HG03442 (cell line): Measurements from ENCODE around the gene CDHR2.

Source experiments
- ATAC-seq: cut with Tn5 transposase; IDR thresholded peaks from one replicate; pipeline ENCODE4 v1.9.1; 2021; ENCODE audit warnings: mild to moderate bottlenecking, moderate library complexity; ENCODE audit not compliant: unreplicated experiment

CDHR2 gene

DNA sequence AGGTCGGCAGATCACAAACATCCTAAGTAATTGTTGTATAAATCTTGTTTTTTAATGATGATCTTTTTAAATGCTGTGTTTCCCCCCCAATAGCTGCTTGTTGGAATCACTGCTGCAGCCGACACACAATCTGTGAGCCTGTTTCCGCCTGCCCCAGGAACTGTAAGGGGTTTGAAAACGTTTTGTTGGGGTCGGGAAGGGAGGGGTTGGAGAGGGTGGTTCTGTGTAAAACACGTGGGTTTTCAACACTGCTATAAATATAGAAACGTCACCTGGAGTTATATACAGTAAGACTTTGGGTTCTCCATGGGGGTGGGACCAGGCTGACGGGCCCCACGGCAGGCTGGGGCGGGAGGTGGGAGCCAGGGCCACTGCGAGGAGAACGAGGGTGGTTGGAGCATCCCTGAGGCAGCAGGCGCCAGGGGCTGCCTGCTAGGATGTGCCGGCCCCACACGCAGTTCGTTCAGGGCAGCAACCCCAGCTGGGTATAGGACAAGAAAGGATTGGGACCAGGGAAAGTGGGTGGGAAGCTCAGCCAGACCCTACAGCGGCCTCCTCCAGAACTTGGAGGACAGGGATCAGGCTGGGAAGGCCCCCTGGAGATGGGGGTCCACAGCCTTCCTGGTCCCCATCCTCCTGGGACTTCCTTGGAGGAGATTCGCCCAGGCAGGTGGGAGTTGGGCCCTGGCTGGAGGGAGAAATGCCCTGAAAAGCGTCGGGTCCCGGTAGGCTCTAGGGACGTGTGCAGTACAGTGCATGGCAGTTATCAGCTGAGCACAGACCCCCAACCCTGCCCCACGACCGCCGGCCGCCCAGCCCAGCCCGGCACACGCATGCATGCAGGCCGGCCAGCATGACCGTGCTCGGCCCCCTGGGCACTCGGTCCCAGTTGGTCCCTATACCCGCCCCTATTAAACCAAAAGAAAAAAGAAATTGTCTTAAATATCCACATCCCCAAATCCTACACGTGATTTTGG is 21.6 kb upstream of the CDHR2 start:
- no peak for ATAC-seq

DNA sequence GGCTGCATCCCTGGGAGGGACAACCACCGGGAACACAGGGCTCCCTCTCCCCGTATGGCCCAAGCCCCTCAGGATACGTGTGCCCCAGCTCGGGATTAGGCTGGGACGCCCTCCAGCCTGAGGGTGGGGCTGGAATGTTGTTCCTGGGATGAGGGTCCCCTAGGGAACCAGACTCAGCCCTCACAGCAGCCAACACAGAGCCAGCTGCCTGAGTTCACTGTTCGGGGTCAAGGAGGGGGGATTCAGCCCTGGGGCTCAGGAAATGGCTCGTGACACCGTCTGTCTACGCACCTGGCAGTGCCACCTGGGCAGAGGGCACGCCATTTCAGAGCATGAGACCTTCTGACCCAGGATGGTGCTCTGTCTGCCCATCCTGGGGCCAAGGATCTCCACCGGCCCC is 20.8 kb upstream of the CDHR2 start:
- no peak for ATAC-seq

GRCh38 chr5:176528761-176529115 is 20.4 kb upstream of the CDHR2 start:
- ATAC-seq = no peak

DNA sequence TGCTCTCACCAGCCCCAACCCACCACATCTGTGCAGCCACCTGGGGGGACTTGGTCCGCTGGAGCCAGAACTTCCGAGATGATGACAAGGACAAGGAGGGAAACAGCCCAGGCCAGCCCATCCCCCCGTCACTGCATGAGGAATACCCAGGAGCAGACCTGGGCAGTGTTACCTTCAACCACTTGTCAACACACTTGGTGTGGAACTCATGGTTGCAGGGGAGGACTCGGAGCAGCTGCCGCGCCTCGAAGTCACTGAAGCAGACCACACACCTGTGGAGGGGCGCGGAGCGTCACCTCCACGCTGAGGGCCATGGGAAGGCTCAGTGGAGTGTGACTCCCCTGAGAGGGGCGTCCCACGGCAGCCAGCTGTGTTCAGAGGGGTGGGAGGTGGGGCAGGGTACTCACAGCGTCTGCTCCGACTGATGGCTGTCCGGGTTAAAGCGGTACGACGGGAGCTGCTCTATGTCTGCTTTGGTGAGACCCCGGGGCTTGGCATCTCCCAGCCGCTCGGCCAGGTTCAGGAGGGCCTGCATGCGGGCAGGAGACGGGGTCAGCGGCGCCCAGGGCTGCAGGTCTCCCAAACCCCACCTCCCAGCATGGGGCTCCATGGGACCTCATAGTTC is 19.9 kb upstream of the CDHR2 start:
- no peak for ATAC-seq

- no peak for ATAC-seq
These were observed 19.4 kb upstream of the CDHR2 start for GRCh38 chr5:176529741-176530141.

DNA sequence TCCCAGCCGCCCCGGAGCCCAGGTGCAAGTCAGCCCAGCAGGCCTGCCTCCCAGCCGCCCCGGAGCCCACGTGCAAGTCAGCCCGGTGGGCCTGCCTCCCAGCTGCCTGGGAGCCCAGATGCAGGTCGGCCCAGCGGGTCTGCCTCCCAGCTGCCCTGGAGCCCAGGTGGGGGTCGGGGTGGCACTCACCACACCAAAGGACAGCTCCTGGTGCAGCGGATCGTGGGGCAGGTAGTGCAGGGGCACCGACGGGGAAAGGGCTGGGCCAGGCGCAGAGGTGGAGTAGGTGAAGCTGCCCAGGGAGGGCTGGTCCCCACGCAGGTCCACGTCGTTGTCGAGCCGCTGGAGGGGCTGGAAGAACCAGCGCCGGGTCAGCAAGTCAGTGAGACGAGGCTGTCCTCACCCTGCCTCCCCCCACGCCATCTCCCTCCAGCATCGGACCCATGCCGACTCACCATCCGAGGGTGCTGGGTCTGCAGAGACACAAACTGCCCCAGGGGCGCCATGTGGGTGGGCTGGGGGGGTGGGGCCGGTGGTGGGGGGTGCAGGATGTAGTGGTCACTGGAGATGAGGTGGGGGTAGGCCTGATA is 18.7 kb upstream of the CDHR2 start:
- no peak for ATAC-seq

GRCh38 chr5:176530983-176531901 is 17.9 kb upstream of the CDHR2 start:
- ATAC-seq = no peak

GRCh38 chr5:176531902-176532493 is 17.1 kb upstream of the CDHR2 start:
- no peak for ATAC-seq

DNA sequence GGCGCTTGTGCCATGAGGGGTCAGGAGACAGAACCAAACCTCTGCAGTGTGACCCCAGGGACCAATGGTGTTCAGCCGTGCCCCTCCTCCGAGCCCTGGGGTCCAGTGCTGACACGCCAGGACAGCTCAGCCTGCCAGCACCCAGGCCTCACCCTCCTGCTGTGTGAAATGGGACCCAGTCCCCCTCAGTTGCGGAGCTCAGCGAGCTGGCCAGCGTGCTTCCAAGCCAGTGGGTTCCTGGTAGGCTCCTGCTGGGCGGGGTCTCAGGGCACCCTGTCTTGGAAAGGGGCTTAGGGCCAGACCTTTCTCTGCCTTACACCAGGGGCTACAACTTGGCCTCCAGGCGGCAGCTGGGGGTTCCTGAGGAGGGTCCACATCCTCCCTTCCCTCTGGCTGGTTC is 16.3 kb upstream of the CDHR2 start:
- no peak for ATAC-seq

DNA sequence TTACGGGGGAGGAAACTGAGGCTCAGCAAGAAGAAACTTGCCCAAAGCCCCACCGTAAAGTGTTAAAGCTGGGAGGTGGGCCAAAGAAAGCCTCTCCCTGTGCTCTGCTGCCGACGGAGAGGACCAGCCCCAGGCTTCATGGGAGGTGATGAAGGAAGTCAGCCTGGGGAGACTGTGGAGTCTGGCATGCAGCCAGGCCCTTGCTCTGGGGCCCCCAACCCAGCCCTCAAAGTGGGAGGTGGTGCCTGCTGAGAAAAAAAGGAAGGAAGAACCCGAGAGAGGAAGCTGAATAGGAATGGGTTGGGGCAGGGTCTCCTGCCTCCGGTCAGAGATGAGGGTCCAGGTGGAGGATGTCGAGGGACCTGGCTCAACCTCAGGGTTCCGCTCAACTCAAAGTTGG is 15.8 kb upstream of the CDHR2 start:
- no peak for ATAC-seq

DNA sequence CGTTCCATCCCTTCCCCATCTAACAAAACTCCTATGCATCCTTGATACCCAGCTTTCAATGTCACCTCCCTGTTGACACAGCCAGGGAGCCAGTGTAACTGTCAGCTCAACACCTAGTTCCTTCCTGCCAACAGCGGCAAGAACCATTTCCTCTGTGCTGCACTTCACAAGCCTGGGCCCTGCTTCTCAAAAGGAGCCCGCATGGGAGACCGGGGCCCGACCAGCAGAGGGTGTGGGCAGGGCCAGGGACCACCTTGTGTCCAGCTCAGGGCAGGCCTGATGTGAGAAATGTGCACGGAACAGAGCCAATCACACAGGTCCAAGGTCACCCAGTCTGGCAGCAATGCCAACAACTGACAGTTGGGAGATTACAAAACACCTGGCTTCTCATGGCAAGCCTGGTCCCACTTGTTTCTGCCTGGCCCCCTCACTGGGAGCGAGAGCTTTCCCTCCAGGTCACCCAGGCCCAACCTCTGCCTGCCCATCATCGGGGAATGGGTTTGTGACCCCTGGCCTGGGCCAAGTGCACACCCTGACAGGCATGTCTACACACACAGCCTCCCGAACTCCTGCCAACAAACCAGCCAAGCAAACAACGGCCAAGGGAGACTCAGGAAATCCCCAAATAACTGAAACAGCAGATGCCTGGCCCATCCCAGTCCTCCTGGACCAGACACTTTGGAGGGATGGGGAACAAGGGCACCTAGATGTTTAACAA is 15.1 kb upstream of the CDHR2 start:
- ATAC-seq = no peak

DNA sequence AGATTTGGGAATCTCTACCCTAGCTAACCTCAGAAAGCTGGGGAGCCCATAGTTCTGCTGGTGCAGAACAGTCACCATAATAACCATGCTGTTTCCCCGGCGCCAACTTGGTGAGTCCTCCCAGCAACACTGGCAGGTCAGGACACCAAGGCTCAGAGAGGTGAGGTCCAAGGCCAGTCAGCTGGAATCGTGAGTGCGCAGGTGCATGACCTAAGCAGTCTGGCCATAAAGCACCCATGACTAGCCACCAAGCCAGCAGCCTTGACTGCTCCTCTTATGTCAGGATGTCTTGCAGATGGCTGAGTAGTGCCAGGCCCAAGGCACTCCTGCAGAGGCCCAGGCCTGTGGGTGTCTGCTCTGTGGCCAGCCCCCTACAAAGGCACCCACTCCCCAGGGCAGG is 14.5 kb upstream of the CDHR2 start:
- ATAC-seq = no peak

GRCh38 chr5:176535101-176535663 is 14.0 kb upstream of the CDHR2 start:
- ATAC-seq = no peak

GRCh38 chr5:176535664-176536131 is 13.4 kb upstream of the CDHR2 start:
- ATAC-seq = no peak

DNA sequence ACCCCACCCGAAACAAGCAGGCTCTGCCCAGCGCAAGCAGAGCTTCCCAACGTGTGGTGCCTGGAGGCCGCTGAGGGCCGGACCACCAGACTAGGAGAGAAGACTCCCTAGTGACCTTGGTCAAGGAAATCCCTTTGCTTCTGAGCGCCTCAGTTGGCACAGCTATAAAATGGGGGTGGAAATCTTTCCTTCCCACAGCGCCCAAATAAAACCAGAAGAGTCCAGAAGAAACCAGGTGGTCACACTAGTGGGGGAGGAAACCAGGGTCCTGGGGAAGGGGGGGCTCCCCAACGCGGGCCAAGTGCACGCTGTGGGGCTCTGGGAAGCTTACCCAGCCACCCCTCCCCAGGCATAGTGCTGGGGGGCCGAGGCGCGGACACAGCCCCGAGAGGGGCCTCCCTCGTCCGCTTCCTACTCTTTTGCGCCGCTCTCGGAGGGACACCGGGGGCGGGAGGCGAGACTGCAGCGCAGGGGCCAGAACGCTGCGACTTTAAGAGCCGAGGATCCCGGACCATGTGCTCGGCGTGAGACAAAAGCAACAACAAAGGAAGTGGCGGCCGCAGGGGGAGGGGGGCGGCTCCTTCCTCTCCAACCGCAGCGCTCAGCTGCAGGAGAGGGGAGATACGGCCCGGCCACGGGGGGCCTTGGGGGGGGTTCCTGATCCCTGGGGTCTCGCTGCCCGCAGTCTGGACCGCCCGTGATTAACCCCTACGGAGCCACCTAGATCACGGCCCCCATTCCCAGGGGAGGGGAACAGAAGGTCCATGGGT is 12.8 kb upstream of the CDHR2 start:
- ATAC-seq = peak; percentile 20

DNA sequence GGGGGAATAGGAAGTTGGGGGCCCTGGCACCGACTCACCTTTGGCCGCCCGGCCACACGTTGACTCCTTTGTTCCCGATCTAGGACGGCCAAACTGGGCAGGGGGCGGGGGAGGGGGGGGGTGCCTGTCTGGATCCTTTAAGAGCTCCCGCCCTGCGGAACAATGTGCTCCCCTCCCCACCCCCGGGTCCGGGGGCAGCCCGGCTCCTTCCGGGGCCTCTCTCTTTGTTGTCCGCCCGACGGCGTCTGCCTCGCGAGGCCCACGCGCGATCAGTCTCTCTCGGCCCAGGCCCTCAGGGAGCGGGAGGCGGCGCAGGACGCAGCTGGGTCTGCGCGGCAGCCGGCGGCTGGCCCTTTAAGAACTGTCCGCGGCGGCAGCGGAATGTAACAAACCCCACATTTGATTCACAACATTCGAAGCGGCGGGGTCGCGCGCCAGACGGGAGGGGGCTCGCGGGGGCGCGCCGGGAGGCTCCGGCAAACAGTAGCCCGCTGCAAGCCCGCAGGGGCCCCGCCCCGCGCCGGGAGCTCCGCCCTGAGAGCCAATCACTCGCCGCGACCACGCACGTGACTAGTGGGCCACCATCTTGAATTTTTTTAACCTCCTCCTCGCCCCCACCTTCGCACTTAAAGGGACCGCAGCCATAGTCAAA is 12.1 kb upstream of the CDHR2 start, which contains the start of gene RNF44:
TSS of gene RNF44 (minus strand) at position 501 of the 652 bp plus-strand sequence. CDS start 4,930 bp downstream, outside the sequence.
- ATAC-seq = peak; percentile 52

DNA sequence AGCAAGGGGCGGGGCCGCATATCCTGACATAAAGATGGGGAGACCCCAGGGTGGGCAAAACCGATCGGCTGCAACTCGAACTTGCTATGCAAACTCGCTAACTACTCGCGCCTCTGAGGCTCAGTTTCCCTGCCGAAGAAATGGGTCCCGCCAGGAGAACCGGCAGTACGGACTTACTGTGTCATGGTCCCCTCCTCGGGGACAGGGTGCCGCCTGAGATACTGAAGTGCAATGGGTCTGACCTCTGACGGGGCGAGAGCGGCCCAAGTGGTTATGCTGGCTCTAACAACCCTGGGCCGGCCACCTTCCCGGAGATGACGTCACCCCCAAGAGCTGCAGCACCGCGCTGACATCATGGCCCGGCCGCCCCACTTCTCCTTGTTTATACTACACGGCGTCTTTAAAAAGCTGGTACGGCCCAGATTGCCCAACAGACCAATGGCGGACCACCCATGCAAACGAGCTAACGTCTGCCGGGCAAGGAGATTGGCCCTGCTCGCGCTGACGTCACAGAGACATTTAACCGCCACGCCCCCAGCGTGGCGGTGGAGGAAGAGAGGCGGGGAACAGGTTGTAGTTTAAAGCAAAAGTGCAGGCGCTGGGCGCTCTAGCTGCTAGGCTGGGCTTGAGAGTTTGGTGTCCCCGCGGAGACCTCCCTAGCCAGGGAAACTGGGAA is 11.4 kb upstream of the CDHR2 start:
- peak; percentile 63 for ATAC-seq
